CD14-positive monocyte (primary cell): Measurements from ENCODE around the gene SRP14. TPM values are rescaled to one million over a fixed set of nuclear protein-coding genes. Genes with fewer than 3 reads are reported as not detected.
A peak's percentile ranks its signal among the peaks of the same experiment; 100 is the strongest.
"Not testable (repeated sequence)": the region's sequence is repeated elsewhere in the genome, so short reads cannot be mapped to it uniquely, and the experiment has no call there.

Experiments
- DNase-seq, 3 donors: peaks; one replicate each; pipeline ENCODE4 v3.0.0-alpha.2; 2011 to 2022
- H2AFZ ChIP-seq: 2 replicates; pipeline ENCODE4 v1.6.0; 2012; ENCODE audit warnings: mild to moderate bottlenecking, low read depth, low read length, inconsistent platforms; ENCODE audit not compliant: insufficient read depth, poor library complexity, severe bottlenecking
- H3K27ac ChIP-seq, 2 donors: 1 replicate in 1 of 2; 2 replicates in 1 of 2; pipeline ENCODE4 v1.5.1; 2012 to 2013; ENCODE audit warnings: low read length in 2 of 2, control low read depth in 1 of 2, inconsistent platforms in 1 of 2, low read depth in 1 of 2, mild to moderate bottlenecking in 1 of 2
- H3K27me3 ChIP-seq, 2 donors: one replicate each; pipeline versions ENCODE4 v1.6.0 to v1.6.1; 2011 to 2013; ENCODE audit warnings: low read length in 2 of 2; ENCODE audit not compliant: control insufficient read depth in 2 of 2, insufficient read depth in 2 of 2
- H3K36me3 ChIP-seq, 2 donors: replicated peaks in 1 of 2; 1 replicate in 1 of 2; 2 replicates in 1 of 2; pipeline versions ENCODE4 v1.5.1 to v1.6.1; 2012 to 2013; ENCODE audit warnings: low read length in 2 of 2, control low read depth in 1 of 2, inconsistent platforms in 1 of 2, mild to moderate bottlenecking in 1 of 2; ENCODE audit not compliant: insufficient read depth in 2 of 2, control insufficient read depth in 1 of 2
- H3K4me1 ChIP-seq, 2 donors: 1 replicate in 1 of 2; 2 replicates in 1 of 2; pipeline versions ENCODE4 v1.5.1 to v1.6.1; 2012 to 2013; ENCODE audit warnings: low read length in 2 of 2, control low read depth in 1 of 2, inconsistent platforms in 1 of 2, mild to moderate bottlenecking in 1 of 2, moderate library complexity in 1 of 2; ENCODE audit not compliant: insufficient read depth in 2 of 2, control insufficient read depth in 1 of 2
- H3K4me2 ChIP-seq: replicated peaks from 2 replicates; pipeline ENCODE3; 2012; ENCODE audit warnings: low read length, moderate library complexity, mild to moderate bottlenecking; ENCODE audit not compliant: poor library complexity, severe bottlenecking; ENCODE audit errors: extremely low read depth
- H3K4me3 ChIP-seq, 3 experiments: fragments of 200-600 bp in 1 of 3; sonication (generic) in 1 of 3; replicated peaks in 1 of 3; 1 replicate in 2 of 3; 2 replicates in 1 of 3; pipeline ENCODE4 v1.5.1; 2011 to 2013; ENCODE audit warnings: low read length in 3 of 3, mild to moderate bottlenecking in 3 of 3, control low read depth in 2 of 3, low read depth in 2 of 3, inconsistent platforms in 1 of 3, moderate library complexity in 1 of 3
- H3K79me2 ChIP-seq: 2 replicates; pipeline ENCODE4 v1.6.0; 2012; ENCODE audit warnings: mild to moderate bottlenecking, control low read depth, inconsistent platforms, low read length, moderate library complexity; ENCODE audit not compliant: insufficient read depth
- H3K9ac ChIP-seq: 2 replicates; pipeline ENCODE4 v1.6.0; 2017; ENCODE audit warnings: low read length, mild to moderate bottlenecking; ENCODE audit not compliant: insufficient read depth, poor library complexity, severe bottlenecking
- H3K9me3 ChIP-seq, 2 donors: replicated peaks in 1 of 2; 1 replicate in 1 of 2; 2 replicates in 1 of 2; pipeline versions ENCODE4 v1.5.1 to v1.6.1; 2012 to 2013; ENCODE audit warnings: low read length in 2 of 2, control low read depth in 1 of 2; ENCODE audit not compliant: control insufficient read depth in 1 of 2, insufficient read depth in 1 of 2
- H4K20me1 ChIP-seq: 2 replicates; pipeline ENCODE4 v1.6.0; 2012; ENCODE audit warnings: mild to moderate bottlenecking, low read length, control low read depth, moderate library complexity; ENCODE audit not compliant: insufficient read depth
- H3K27ac Mint-ChIP-seq, 7 donors: one replicate each; pipeline ENCODE4 v1.8.0; 2020; ENCODE audit warnings: mild to moderate bottlenecking in 7 of 7, mixed read lengths in 7 of 7, moderate library complexity in 6 of 7, inconsistent platforms in 2 of 7
- H3K27me3 Mint-ChIP-seq, 3 donors: one replicate each; pipeline ENCODE4 v1.8.0; 2021 to 2022; ENCODE audit warnings: low read depth in 3 of 3, mild to moderate bottlenecking in 3 of 3, mixed read lengths in 3 of 3, moderate library complexity in 3 of 3, inconsistent platforms in 1 of 3
- H3K36me3 Mint-ChIP-seq, 2 donors: one replicate each; pipeline ENCODE4 v1.8.0; 2020; ENCODE audit warnings: mixed read lengths in 2 of 2, inconsistent platforms in 1 of 2, mild to moderate bottlenecking in 1 of 2
- H3K4me1 Mint-ChIP-seq: one replicate; pipeline ENCODE4 v1.8.0; 2020; ENCODE audit warnings: mild to moderate bottlenecking, mixed read lengths
- H3K4me3 Mint-ChIP-seq, 2 donors: one replicate each; pipeline ENCODE4 v1.8.0; 2020; ENCODE audit warnings: mild to moderate bottlenecking in 2 of 2, mixed read lengths in 2 of 2, moderate library complexity in 1 of 2
- H3K9me3 Mint-ChIP-seq, 7 donors: one replicate each; pipeline ENCODE4 v1.8.0; 2020 to 2022; ENCODE audit warnings: mixed read lengths in 7 of 7, mild to moderate bottlenecking in 6 of 7, moderate library complexity in 6 of 7, inconsistent platforms in 2 of 7
- WGBS: methylation state at CpG from one replicate; pipeline ENCODE4 v1.1.5; 2013; ENCODE audit warnings: missing lambda C conversion rate; ENCODE audit not compliant: insufficient coverage; 5-methylcytosine and 5-hydroxymethylcytosine counted together
- intact Hi-C, 2 donors: fragments of 100-400 bp; cut with micrococcal nuclease; formaldehyde crosslinking; loops; one replicate each; pipeline versions ENCODE4 v1.15.0 to v1.15.1; 2023
- polyA plus RNA-seq, 3 donors: library from polyadenylated mRNA; depleted of rRNA in 1 of 3; unstranded in 2 of 3; stranded (reverse) in 1 of 3; fragments of 300-500 nt in 2 of 3; fragments of >200 nt in 1 of 3; fragmentation: Illumina TruSeq in 2 of 3; gene quantifications; 1 replicate in 2 of 3; 2 replicates in 1 of 3; pipeline ENCODE4 v1.2.3, GENCODE V29; 2012 to 2021
- TF ChIP-seq, protein P1 (sequence below): fragments of 200-600 bp; IDR thresholded peaks from one replicate; pipeline ENCODE4 v1.8.0; 2022; ENCODE audit warnings: antibody characterized with exemption, mild to moderate bottlenecking

The SRP14 gene
- polyA plus RNA-seq, 3 donors, result 181 to 548 (median 525) TPM

DNA sequence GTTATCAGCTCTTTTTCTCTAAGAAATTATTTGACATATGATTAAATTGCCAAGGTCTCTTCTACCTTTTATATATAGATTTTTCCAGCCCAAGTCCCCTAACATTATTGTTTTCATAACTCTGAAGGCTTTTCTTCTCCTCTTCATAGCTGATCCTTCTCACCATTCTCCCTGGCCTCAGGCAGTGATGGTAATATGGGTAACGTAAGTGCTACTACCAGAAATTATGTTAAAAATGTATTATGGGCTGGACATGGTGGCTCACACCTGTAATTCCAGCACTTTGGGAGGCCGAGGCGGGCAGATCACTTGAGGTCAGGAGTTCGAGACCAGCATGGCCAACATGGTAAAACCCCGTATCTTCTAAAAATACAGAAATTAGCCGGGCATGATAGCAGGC, 40.5 kb upstream of the SRP14 start:
- H3K9me3 ChIP-seq, result no peaks in the 10 kb centered on the region
- peaks cover 34 to 41% of the 10 kb centered on the region in 2 donors for H3K4me1 ChIP-seq
- Mint-ChIP-seq H3K4me1 (peaks cover 44% of the 10 kb centered on the region), H3K9me3 (peaks cover 0 to 2% (median 0%) of the 10 kb centered on the region in 7 donors), H3K27ac (no peak overlapping the region), H3K4me3 (no peak overlapping the region), H3K36me3 (peaks cover 0 to 2% of the 10 kb centered on the region in 2 donors), H3K27me3 (peaks cover 2 to 4% (median 3%) of the 10 kb centered on the region in 3 donors)
- no peak overlapping the region for H3K9ac ChIP-seq
- TF ChIP-seq, protein P1, sequence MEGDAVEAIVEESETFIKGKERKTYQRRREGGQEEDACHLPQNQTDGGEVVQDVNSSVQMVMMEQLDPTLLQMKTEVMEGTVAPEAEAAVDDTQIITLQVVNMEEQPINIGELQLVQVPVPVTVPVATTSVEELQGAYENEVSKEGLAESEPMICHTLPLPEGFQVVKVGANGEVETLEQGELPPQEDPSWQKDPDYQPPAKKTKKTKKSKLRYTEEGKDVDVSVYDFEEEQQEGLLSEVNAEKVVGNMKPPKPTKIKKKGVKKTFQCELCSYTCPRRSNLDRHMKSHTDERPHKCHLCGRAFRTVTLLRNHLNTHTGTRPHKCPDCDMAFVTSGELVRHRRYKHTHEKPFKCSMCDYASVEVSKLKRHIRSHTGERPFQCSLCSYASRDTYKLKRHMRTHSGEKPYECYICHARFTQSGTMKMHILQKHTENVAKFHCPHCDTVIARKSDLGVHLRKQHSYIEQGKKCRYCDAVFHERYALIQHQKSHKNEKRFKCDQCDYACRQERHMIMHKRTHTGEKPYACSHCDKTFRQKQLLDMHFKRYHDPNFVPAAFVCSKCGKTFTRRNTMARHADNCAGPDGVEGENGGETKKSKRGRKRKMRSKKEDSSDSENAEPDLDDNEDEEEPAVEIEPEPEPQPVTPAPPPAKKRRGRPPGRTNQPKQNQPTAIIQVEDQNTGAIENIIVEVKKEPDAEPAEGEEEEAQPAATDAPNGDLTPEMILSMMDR, result no peak
- H2AFZ ChIP-seq, result no peak overlapping the region
- no peaks in the 10 kb centered on the region for H4K20me1 ChIP-seq
- no peaks in the 10 kb centered on the region for H3K79me2 ChIP-seq
- H3K36me3 ChIP-seq, result no peaks in the 10 kb centered on the region
- WGBS, result 100% methylated on average over 5 of the region's 6 CpGs
- no peak for DNase-seq
- intact Hi-C loops, result no loop called here
- no peak overlapping the region for H3K4me2 ChIP-seq
- H3K27me3 ChIP-seq, result no peaks in the 10 kb centered on the region
- H3K27ac ChIP-seq, result no peak overlapping the region
- no peak overlapping the region for H3K4me3 ChIP-seq

DNA sequence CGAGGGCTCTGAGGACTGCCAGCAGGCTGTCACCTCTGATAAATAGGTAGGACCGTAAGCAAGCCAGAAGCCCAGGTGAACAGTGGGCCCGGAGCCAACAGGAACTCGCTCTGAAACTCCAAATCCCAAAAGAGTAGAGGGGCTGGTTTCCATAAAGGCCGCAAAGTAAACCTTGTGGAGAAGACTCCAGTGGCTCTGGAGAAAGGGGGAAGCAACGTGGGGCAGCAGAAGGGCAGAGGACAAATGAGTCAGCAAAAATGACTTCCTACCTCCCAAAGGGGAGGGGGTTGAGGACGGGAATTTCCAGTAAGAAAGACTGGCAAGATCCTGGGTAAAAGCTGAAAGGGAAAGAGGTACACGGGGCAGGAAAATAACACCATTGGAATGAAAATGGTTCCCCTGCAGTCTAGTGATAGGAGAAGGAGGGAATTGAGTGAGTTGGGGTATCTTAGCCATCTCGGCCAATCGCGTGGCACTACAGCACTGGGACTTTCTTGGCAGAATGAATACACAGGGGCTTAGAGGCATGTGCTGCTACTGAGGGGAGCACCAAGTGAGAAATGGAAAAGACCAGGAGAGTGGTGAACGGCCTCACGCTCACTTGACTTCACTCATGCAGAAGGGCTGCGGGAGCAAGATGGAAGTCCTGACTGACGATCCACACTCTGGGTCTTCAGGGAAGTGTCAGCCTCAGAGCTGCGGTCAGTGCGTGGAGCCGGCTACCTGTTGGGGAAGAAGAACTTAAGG, 36.5 kb upstream of the SRP14 start:
- DNase-seq, result peak; percentile 37 to 87 (median 73)
- H3K4me3 Mint-ChIP-seq, result peak overlapping the region in 1 of 2 donors; percentile 78
- H3K79me2 ChIP-seq, result no peaks in the 10 kb centered on the region
- 74% methylated on average over 9 of the region's 18 CpGs for WGBS
- H3K9me3 ChIP-seq, result no peaks in the 10 kb centered on the region
- peaks cover 0 to 3% of the 10 kb centered on the region in 2 donors for H3K36me3 Mint-ChIP-seq
- no peaks in the 10 kb centered on the region for H3K27me3 ChIP-seq
- no peak overlapping the region for H3K9ac ChIP-seq
- H4K20me1 ChIP-seq, result no peaks in the 10 kb centered on the region
- TF ChIP-seq, protein P1, result no peak
- no peak overlapping the region for H2AFZ ChIP-seq
- H3K27ac ChIP-seq, result no peak overlapping the region
- H3K4me3 ChIP-seq, result peak overlapping the region in 1 of 3 experiments; percentile 32
- peak overlapping the region; percentile 52 for H3K4me2 ChIP-seq
- peaks cover 16 to 17% of the 10 kb centered on the region in 2 donors for H3K4me1 ChIP-seq
- H3K27me3 Mint-ChIP-seq, result peaks cover 5 to 12% (median 6%) of the 10 kb centered on the region in 3 donors
- no peaks in the 10 kb centered on the region for H3K36me3 ChIP-seq
- H3K9me3 Mint-ChIP-seq, result peaks cover 0 to 6% (median 3%) of the 10 kb centered on the region in 7 donors
- H3K27ac Mint-ChIP-seq, result peak overlapping the region in 5 of 7 donors; percentile 8 to 78 (median 37)
- intact Hi-C loops, result no loop called here
- peaks cover 28% of the 10 kb centered on the region for H3K4me1 Mint-ChIP-seq

DNA sequence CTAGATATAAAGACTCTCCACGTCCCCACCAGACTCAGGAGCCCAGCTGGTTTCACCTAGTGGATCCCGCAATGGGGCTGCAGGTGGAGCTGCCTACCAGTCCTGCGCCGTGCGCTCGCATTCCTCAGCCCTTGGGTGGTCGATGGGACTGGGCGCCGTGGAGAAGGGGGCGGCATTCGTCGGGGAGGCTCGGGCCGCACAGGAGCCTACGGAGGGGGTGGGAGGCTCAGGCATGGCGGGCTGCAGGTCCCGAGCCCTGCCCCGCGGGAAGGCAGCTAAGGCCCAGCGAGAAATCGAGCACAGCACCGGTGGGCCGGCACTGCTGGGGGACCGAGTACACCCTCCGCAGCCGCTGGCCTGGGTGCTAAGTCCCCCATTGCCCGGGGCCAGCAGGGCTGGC, 35.7 kb upstream of the SRP14 start:
- H3K79me2 ChIP-seq, H4K20me1 ChIP-seq, H3K4me3 Mint-ChIP-seq, H3K36me3 Mint-ChIP-seq, H3K27me3 ChIP-seq, intact Hi-C loops, H2AFZ ChIP-seq, DNase-seq, H3K9me3 Mint-ChIP-seq, H3K36me3 ChIP-seq, H3K27ac ChIP-seq, H3K27ac Mint-ChIP-seq, H3K9me3 ChIP-seq, H3K9ac ChIP-seq, H3K4me2 ChIP-seq, H3K4me3 ChIP-seq: not testable (repeated sequence)
- peaks cover 16 to 17% of the 10 kb centered on the region in 2 donors for H3K4me1 ChIP-seq
- Mint-ChIP-seq H3K27me3 (peaks cover 5 to 12% (median 8%) of the 10 kb centered on the region in 3 donors), H3K4me1 (peaks cover 27% of the 10 kb centered on the region)
- WGBS, result 96% methylated on average over 13 of the region's 27 CpGs
